ENCODE measurements around the gene ARAF. TPM values are rescaled to one million over a fixed set of nuclear protein-coding genes. Genes with fewer than 3 reads are reported as not detected.

Gene ARAF
- total RNA-seq, 1 donor from 2014 or later = 87.4 TPM

DNA sequence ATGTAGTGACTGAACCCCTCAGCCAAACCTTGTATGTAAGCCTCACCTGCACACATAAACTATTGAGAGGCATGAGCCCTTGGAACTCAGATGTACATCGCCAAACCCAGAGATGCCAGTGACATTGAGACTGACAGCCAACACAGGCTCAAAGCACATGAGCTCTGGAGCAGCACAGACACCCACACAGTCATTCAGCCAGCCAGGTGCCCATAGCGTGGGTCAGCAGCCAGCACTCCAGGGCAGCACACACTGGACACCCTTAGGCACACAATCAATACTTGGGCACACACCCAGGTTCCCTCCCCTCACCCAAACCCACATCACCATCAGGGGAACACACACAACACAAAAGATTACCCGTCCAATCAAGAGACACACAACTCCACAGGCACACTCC lies 16.9 kb downstream of the ARAF start:
- no peak overlapping the region for H3K4me3 ChIP-seq
- no peak overlapping the region for H3K27ac ChIP-seq
- H3K36me3 ChIP-seq = no peaks in the 10 kb centered on the region
- DNase-seq = no peak
- H3K4me1 ChIP-seq = no peaks in the 10 kb centered on the region
- TF ChIP-seq, protein P1, sequence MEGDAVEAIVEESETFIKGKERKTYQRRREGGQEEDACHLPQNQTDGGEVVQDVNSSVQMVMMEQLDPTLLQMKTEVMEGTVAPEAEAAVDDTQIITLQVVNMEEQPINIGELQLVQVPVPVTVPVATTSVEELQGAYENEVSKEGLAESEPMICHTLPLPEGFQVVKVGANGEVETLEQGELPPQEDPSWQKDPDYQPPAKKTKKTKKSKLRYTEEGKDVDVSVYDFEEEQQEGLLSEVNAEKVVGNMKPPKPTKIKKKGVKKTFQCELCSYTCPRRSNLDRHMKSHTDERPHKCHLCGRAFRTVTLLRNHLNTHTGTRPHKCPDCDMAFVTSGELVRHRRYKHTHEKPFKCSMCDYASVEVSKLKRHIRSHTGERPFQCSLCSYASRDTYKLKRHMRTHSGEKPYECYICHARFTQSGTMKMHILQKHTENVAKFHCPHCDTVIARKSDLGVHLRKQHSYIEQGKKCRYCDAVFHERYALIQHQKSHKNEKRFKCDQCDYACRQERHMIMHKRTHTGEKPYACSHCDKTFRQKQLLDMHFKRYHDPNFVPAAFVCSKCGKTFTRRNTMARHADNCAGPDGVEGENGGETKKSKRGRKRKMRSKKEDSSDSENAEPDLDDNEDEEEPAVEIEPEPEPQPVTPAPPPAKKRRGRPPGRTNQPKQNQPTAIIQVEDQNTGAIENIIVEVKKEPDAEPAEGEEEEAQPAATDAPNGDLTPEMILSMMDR (IDR thresholded peaks at IDR 0.05) = no peak
- no peaks in the 10 kb centered on the region for H3K9me3 ChIP-seq
- H3K27me3 ChIP-seq = no peaks in the 10 kb centered on the region
- ATAC-seq = no peak
- intact Hi-C loops (cut with DNase I) = no loop called here

DNA sequence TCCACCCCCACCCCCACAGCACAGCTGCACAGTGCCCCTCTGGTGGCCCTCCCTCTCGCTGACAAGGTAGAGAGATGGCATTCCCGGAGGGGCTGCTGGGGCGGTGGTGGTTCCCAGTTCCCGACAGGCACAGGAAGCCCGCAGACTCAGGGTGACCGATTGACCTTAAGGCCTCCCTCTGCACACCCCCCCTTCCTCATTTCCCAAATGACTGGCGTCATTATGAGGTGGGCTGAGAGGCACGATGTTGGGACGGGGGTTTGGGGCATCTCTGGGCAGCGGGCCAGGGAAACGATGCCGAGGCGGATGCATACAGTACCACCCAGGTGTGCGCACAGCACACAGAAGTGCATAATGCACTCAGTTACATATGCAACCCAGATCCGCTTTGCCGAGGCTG lies 17.7 kb downstream of the ARAF start:
- H3K9me3 ChIP-seq = no peaks in the 10 kb centered on the region
- intact Hi-C loops (cut with DNase I) = no loop called here
- ATAC-seq (peak; percentile 4), DNase-seq (no peak)
- TF ChIP-seq, protein P1 (IDR thresholded peaks at IDR 0.05) = no peak
- no peaks in the 10 kb centered on the region for H3K27me3 ChIP-seq
- H3K27ac ChIP-seq = no peak overlapping the region
- H3K36me3 ChIP-seq = no peaks in the 10 kb centered on the region
- no peaks in the 10 kb centered on the region for H3K4me1 ChIP-seq
- no peak overlapping the region for H3K4me3 ChIP-seq

DNA sequence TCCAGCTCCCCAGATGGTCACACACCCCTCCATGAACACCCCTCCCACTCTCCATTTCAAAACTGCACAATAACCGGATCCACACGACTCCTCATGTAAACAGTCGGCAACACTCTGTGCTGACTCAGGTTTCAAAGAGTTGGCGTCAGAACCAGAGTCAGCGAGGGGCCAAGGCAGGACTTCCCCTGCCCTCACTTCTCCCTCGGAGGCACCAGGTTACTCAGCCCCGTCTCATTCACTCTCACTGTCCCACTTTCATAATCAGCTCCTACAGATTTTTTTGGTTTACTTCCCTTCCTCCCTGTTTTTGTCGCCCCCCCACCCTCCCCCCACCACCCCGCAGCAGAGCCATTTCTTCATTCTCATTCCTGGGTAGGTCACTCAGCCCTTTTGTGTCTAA lies 18.5 kb downstream of the ARAF start:
- ATAC-seq = peak; percentile 72
- Histone ChIP-seq H3K4me3 (no peak overlapping the region), H3K9me3 (no peaks in the 10 kb centered on the region), H3K27ac (no peak overlapping the region), H3K36me3 (no peaks in the 10 kb centered on the region), H3K27me3 (no peaks in the 10 kb centered on the region), H3K4me1 (no peaks in the 10 kb centered on the region)
- TF ChIP-seq, protein P1 (IDR thresholded peaks at IDR 0.05) = no peak
- intact Hi-C loops (cut with DNase I) = no loop called here
- DNase-seq = no peak

DNA sequence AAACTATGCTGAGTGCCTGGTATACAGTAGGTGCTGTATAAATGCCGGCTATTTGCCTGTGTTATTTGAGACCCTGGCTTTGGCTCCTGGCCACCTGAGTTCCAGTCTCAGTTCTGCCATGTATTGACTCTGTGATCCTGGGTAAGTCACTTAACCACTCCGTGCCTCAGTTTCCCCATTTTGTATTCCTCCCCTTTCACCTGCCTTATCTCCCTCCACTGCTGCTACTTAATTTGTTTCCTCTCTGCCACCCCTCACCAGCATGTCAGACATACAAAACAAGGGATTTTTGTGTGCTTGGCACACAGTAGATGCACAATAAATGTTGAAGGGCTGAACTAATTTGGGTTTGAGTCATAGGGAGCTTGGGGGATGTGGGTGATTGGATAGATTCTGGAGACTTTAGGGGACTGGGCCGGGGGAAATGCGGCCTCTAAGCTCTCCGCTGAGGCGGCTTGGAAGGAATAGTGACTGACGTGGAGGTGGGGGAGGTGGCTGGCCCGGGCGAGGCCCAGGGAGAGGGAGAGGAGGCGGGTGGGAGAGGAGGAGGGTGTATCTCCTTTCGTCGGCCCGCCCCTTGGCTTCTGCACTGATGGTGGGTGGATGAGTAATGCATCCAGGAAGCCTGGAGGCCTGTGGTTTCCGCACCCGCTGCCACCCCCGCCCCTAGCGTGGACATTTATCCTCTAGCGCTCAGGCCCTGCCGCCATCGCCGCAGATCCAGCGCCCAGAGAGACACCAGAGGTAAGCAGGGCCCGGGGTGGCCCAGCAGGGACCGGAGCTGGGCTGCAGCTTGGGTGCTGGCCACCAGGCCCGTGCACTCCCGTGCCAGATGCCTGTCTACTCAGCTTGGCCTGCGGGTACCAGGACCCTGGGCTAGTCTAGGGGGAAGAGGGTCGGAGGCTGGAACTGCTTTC lies 21.0 kb downstream of the ARAF start, which contains the start of gene TIMP1:
TIMP1 (plus strand) TSS at position 706 of the 917 bp plus-strand sequence. CDS start 980 bp downstream, outside the sequence.
- peak; percentile 96 for ATAC-seq
- peak; percentile 90 for DNase-seq

DNA sequence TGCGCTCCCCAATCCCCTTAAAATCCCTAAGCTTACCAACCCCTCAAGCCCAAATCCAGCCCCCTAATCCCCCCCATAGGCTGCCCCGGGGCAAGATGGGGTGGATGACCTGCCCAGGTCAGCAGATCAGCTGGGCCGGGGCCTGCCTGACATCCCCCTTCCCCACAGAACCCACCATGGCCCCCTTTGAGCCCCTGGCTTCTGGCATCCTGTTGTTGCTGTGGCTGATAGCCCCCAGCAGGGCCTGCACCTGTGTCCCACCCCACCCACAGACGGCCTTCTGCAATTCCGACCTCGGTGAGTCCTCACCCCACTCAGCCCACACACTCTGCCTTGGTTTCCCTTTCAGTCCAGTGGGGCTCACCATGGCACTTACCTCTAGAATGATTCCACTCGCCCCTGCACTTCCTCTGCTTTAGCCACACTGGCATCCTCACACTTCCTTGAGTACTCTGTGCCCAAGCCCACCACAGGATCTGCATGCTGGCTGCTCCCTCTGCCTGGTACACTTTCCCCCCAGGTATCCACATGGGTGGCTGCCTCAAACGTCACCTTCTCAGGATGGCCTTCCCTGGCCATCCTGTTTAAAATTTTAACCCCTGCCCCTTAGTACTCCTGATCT lies 22.3 kb downstream of the ARAF start:
- DNase-seq (no peak), ATAC-seq (no peak)
- Histone ChIP-seq H3K9me3 (no peaks in the 10 kb centered on the region), H3K36me3 (no peaks in the 10 kb centered on the region), H3K27ac (peak overlapping the region; percentile 47), H3K4me3 (peak overlapping the region; percentile 26), H3K27me3 (no peaks in the 10 kb centered on the region), H3K4me1 (no peaks in the 10 kb centered on the region)
- TF ChIP-seq, protein P1 (IDR thresholded peaks at IDR 0.05) = no peak
- intact Hi-C loops (cut with DNase I) = no loop called here

More for the DNA sequence above, 21.0 kb downstream of the ARAF start, which contains the start of gene TIMP1:
- Histone ChIP-seq H3K27ac (peak within 1 kb of the TSS; percentile 77), H3K36me3 (no peaks in the 10 kb centered on the region), H3K4me1 (no peaks in the 10 kb centered on the region), H3K4me3 (peak within 1 kb of the TSS; percentile 56), H3K27me3 (no peaks in the 10 kb centered on the region), H3K9me3 (no peaks in the 10 kb centered on the region)
- intact Hi-C loops (cut with DNase I) = no loop called here
- TF ChIP-seq, protein P1 (IDR thresholded peaks at IDR 0.05) = no peak
